ENCODE results near the gene NTRK3. TPM values are rescaled to one million over a fixed set of nuclear protein-coding genes. Genes with fewer than 3 reads are reported as not detected.
A peak's percentile ranks its signal among the peaks of the same experiment; 100 is the strongest.

The NTRK3 gene
- total and polyA plus RNA-seq, 3 donors from 2014 or later = 10.7 to 40.6 (median 24.6) TPM

- H3K27ac ChIP-seq = no peak overlapping the region
- no peaks in the 10 kb centered on the region for H3K27me3 ChIP-seq
- H3K36me3 ChIP-seq (ENCODE audit: low read depth, missing control alignments) = no peaks in the 10 kb centered on the region
- intact Hi-C loops (cut with DNase I; ENCODE audit: low total_unique reads) = no loop called here
- no peak for TF ChIP-seq POLR2A (IDR thresholded peaks at IDR 0.05)
- no peak for DNase-seq
- no peaks in the 10 kb centered on the region for H3K9me3 ChIP-seq
- H3K4me1 ChIP-seq = peaks cover 5% of the 10 kb centered on the region
- 31 to 46% methylated on average over 1 of the region's 1 CpG for WGBS, 2 donors
- no peak overlapping the region for H3K4me3 ChIP-seq
Measured at GRCh38 chr15:88250826-88251225, 5.7 kb downstream of the NTRK3 start.

GRCh38 chr15:88249220-88249619 is 7.3 kb downstream of the NTRK3 start:
- H3K36me3 ChIP-seq (ENCODE audit: low read depth, missing control alignments) = no peaks in the 10 kb centered on the region
- no peak overlapping the region for H3K27ac ChIP-seq
- DNase-seq = no peak
- H3K4me1 ChIP-seq = no peaks in the 10 kb centered on the region
- 40 to 67% methylated on average over 1 to 6 of the region's 6 CpGs for WGBS, 2 donors
- no peaks in the 10 kb centered on the region for H3K9me3 ChIP-seq
- no peak overlapping the region for H3K4me3 ChIP-seq
- intact Hi-C loops (cut with DNase I; ENCODE audit: low total_unique reads) = loop anchor here (5.0 to 10.0 kb wide), 2 partner anchors 574 to 1332 kb away; no protein-coding TSS in a partner anchor
- TF ChIP-seq CTCF (IDR thresholded peaks at IDR 0.05) = no peak
- TF ChIP-seq POLR2A (IDR thresholded peaks at IDR 0.05) = no peak
- H3K27me3 ChIP-seq = no peaks in the 10 kb centered on the region

GRCh38 chr15:88247914-88248313 is 8.6 kb downstream of the NTRK3 start:
- Histone ChIP-seq H3K4me3 (no peak overlapping the region), H3K27me3 (no peaks in the 10 kb centered on the region), H3K4me1 (no peaks in the 10 kb centered on the region), H3K9me3 (no peaks in the 10 kb centered on the region), H3K36me3 (ENCODE audit: low read depth, missing control alignments) (no peaks in the 10 kb centered on the region), H3K27ac (no peak overlapping the region)
- 62 to 94% methylated on average over 2 to 4 of the region's 4 CpGs for WGBS, 2 donors
- no peak for TF ChIP-seq POLR2A (IDR thresholded peaks at IDR 0.05)
- TF ChIP-seq CTCF (IDR thresholded peaks at IDR 0.05) = no peak
- no peak for DNase-seq
- intact Hi-C loops (cut with DNase I; ENCODE audit: low total_unique reads) = loop anchor here (5.0 to 10.0 kb wide), 2 partner anchors 573 to 1331 kb away; no protein-coding TSS in a partner anchor

- TF ChIP-seq POLR2A (IDR thresholded peaks at IDR 0.05) (no peak), CTCF (IDR thresholded peaks at IDR 0.05) (peak; percentile 84 to 97 (median 94))
- H3K36me3 ChIP-seq (ENCODE audit: low read depth, missing control alignments) = no peaks in the 10 kb centered on the region
- peak; percentile 88 for DNase-seq
- H3K27me3 ChIP-seq = no peaks in the 10 kb centered on the region
- H3K4me3 ChIP-seq = no peak overlapping the region
- H3K9me3 ChIP-seq = no peaks in the 10 kb centered on the region
- H3K27ac ChIP-seq = no peak overlapping the region
- intact Hi-C loops (cut with DNase I; ENCODE audit: low total_unique reads) = loop anchor here (5.0 to 10.0 kb wide), 2 partner anchors 572 to 1330 kb away; no protein-coding TSS in a partner anchor
- 11 to 37% methylated on average over 8 to 27 of the region's 27 CpGs for WGBS, 2 donors
- no peaks in the 10 kb centered on the region for H3K4me1 ChIP-seq
Measured at GRCh38 chr15:88246666-88247446, 9.7 kb downstream of the NTRK3 start.

GRCh38 chr15:88246081-88246480 is 10.5 kb downstream of the NTRK3 start:
- TF ChIP-seq POLR2A (IDR thresholded peaks at IDR 0.05) (no peak), CTCF (IDR thresholded peaks at IDR 0.05) (no peak)
- WGBS, 2 donors = 65 to 75% methylated on average over 7 of the region's 7 CpGs
- H3K36me3 ChIP-seq (ENCODE audit: low read depth, missing control alignments) = no peaks in the 10 kb centered on the region
- no peaks in the 10 kb centered on the region for H3K27me3 ChIP-seq
- intact Hi-C loops (cut with DNase I; ENCODE audit: low total_unique reads) = loop anchor here (5.0 to 10.0 kb wide), 2 partner anchors 571 to 1329 kb away; no protein-coding TSS in a partner anchor
- DNase-seq = no peak
- H3K4me1 ChIP-seq = no peaks in the 10 kb centered on the region
- no peak overlapping the region for H3K27ac ChIP-seq
- H3K4me3 ChIP-seq = no peak overlapping the region
- no peaks in the 10 kb centered on the region for H3K9me3 ChIP-seq

Data from testis (tissue), 3 donors.